Measurements from ENCODE around the gene PAF1. TPM values are rescaled to one million over a fixed set of nuclear protein-coding genes. Genes with fewer than 3 reads are reported as not detected.

PAF1 gene
- total RNA-seq, 1 experiment from 2014 or later: 27.7 TPM

GRCh38 chr19:39417463-39418181 is 26.7 kb upstream of the PAF1 start:
- no peak for DNase-seq (ENCODE audit: extremely low read depth, low read depth)

DNA sequence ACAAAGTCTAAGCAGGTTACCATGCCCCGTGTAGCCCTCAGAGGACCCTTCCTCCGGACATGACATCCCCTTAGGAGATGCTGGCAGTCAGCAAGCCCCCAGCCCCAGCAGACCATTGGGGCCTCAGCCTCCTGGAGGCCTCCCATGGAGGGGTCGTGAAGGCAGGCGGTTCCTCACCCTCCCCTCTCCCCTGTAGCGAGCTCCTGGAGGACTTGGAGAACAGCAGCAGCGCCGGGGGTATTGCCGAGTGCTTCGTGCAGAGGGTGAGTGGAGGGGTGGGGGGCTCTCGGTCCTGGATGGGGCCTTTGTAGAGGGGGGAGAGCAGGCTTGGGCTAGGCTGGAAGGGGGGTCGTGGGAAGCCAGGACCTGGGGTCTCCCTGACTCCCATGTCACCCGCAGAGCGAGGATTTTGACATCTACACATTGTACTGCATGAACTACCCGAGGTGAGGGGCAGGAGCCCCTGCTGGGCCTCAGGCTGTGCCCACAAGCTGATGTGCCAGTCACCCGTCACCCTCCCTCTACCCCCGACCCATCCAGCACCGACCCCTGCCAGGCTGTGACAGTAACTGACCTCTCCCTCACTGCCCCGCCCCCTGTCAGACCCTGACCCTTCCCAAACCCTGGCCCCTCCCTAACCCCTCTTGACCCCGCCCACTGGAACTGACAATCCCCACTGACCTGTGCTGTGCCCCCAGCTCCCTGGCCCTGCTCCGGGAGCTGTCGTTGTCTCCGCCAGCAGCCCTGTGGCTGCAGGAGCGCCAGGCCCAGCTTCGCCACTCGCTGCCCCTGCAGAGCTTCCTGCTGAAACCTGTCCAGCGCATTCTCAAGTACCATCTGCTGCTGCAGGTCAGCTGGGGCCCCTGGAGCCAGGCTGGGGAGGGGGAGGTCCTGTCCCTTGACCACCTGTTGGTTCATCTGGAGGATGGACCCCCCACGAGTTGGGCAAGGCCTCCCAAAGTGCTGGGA is 25.5 kb upstream of the PAF1 start:
- no peak for DNase-seq (ENCODE audit: extremely low read depth, low read depth)

- DNase-seq (ENCODE audit: extremely low read depth, low read depth): no peak
These were observed 24.5 kb upstream of the PAF1 start for GRCh38 chr19:39415111-39416046.

DNA sequence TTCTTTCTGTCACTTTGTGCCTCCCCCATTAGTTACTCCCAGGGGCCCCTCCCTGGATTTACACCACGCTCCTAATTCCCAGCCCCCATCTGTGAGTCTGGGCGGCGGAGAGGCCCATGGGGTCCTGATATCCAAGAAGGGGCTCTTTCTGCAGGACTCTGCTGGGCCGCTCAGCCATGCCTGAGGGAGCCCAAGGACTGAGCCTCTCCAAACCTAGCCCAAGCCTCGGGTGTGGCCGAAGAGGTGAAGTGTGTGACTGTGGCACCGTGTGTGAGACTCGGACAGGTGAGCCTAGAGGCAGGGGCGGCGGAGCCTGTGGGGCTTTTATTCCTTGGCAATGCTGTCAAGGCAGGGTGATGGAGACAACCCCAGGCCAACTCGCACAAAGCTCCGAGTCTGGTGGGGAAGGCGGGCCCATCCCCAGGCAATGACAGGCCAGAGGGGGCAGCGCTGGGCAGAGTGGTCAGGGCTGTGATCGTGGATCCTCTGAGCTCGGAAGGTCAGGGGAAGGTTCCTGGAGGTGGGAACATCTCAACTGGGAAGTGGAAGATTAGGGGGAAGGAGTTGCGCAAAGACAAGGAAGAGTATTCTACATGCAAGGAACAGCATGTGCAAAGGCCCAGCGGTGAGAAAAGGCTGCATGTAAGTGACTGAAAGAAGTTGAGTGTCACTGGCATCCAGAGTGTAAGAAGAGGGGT is 23.2 kb upstream of the PAF1 start:
- no peak for DNase-seq (ENCODE audit: extremely low read depth, low read depth)

DNA sequence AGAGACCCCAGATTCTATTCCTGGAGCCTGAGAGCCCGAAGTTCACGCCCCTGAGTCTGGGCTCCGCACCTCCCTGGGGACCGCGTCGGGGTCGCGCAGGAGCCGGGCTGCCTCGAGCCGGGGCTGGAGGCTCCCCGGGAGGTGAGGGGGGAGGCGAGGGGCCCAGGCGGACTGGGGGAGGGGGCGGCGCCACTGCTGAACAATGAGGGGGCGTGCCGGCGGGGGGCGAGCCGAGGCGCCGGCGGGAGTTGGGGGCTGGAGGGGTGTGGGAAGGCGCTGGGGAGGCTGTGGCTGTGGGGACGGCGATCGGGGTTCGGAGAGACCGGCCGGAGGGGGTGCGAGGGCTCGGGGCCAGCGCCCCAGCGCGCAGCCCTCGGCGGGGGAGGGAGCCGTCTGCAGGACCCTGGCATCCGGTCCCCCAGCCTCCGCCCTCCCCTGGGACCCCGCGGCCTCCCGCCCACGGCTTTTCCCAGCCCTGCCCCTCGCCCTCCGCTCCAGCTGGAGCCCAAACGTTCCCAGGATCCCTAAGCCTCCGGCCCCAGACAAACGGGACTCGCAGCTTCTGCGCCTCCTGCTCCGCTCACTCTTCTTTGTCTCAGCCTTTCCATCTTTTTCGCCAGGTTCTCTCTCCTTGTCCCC is 22.5 kb upstream of the PAF1 start:
- no peak for DNase-seq (ENCODE audit: extremely low read depth, low read depth)

- no peak for DNase-seq (ENCODE audit: extremely low read depth, low read depth)
These were observed 22.0 kb upstream of the PAF1 start for GRCh38 chr19:39412867-39413271.

DNA sequence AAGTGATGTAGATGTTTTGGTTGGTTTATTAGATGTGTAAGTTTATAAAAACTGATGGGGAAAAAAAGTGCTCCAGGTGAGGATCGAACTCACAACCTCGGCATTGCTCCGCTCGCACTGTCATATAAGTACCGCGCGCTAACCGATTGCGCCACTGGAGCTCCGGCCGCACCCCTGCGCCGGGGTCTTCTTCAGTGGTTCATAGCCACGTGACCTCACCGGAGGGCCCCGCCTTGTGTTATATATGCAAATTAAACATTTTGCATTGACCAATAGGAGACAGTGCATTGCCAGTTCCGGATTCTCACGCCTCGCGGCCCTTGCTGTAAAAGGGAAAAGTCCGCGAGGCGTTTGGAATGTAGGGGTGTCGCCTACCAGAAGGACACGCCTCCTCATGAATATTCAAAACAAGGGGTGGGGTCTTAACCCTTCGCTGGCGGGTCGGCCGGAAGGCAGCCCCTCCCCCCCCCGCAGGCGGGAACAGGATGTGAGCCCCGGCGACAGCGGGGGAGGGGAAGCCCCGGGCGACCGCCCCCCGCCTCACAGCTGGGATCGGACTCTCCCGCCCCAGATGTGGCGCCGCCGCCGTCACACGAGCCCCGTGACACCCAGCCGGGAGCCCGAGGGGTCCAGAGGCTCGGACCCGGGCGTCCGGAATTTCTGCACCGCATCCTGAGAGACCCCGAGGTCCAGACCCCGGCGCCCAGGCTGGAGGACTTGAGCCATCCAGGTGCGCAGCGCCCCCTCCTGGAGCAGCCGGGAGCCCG is 21.4 kb upstream of the PAF1 start, which contains the start of gene PLEKHG2:
TSS of gene PLEKHG2 (plus strand) at position 570 of the 767 bp plus-strand sequence. CDS start 1,418 bp downstream, outside the sequence.
- DNase-seq (ENCODE audit: extremely low read depth, low read depth): peak; percentile 99

- DNase-seq (ENCODE audit: extremely low read depth, low read depth): peak; percentile 81
These were observed 20.9 kb upstream of the PAF1 start for GRCh38 chr19:39411832-39412099.

GRCh38 chr19:39411081-39411831 is 20.4 kb upstream of the PAF1 start:
- DNase-seq (ENCODE audit: extremely low read depth, low read depth): no peak

DNA sequence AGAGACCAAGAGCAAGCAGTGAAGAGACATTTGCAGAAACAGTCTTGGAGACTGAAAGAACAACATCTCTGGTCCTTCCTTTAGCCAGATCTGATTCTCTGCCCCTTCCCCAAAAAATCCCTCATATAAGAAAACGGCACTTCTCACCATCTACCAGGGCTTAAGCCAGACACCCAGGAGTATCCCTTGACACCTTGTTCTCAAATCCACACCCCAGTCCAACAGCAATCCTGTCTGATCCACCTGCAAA is 19.9 kb upstream of the PAF1 start:
- no peak for DNase-seq (ENCODE audit: extremely low read depth, low read depth)

- no peak for DNase-seq (ENCODE audit: extremely low read depth, low read depth)
These were observed 19.3 kb upstream of the PAF1 start for GRCh38 chr19:39410017-39410830.

DNA sequence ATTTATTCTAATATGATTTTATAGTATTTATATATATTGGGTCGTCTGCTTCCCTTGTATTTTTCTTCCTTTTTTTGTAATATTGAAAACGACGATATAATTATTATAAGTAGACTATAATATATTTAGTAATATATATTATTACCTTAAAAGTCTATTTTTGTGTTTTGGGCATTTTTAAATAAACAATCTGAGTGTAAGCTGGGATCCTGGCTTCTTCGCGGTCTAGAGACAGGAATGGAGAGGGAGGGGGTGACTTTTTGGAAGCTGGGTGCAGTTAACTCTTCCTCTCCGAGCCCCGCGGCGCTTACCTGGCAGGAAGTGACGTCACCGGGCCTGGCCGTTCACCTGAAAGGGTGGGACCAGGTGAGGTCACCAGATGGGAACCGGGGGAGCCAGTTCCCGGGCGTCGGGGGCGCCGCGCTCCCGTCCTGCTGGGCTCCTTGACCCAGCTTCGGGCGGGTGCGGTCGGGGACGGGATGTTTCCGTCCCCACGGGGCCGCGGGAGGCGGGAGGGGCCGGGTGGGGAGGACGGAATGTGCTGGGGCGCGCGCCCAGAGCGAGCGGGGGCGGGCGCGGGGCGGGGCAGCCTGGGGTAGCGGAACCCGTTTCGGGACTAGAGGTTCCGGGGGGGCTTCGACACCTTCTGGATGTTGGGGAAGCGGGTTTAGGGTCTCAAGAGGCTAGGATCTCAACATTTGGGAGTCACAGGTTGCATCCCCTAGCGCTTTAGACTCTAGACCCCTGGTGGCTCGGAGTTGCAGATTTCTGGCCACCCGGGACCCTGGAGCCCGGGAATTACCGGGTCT is 18.5 kb upstream of the PAF1 start:
- no peak for DNase-seq (ENCODE audit: extremely low read depth, low read depth)

- DNase-seq (ENCODE audit: extremely low read depth, low read depth): no peak
These were observed 17.7 kb upstream of the PAF1 start for GRCh38 chr19:39408392-39409207.

DNA sequence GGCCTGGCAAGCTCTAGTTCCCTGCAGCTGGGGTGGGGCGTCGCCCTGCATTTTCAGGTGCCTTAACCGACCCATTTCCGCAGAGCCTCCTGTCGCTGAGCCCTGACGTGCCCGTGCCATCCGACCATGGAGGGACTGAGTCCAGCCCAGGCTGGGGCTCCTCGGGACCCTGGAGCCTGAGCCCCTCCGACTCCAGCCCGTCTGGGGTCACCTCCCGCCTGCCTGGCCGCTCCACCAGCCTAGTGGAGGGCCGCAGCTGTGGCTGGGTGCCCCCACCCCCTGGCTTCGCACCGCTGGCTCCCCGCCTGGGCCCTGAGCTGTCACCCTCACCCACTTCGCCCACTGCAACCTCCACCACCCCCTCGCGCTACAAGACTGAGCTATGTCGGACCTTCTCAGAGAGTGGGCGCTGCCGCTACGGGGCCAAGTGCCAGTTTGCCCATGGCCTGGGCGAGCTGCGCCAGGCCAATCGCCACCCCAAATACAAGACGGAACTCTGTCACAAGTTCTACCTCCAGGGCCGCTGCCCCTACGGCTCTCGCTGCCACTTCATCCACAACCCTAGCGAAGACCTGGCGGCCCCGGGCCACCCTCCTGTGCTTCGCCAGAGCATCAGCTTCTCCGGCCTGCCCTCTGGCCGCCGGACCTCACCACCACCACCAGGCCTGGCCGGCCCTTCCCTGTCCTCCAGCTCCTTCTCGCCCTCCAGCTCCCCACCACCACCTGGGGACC is 16.9 kb upstream of the PAF1 start:
- DNase-seq (ENCODE audit: extremely low read depth, low read depth): no peak

DNA sequence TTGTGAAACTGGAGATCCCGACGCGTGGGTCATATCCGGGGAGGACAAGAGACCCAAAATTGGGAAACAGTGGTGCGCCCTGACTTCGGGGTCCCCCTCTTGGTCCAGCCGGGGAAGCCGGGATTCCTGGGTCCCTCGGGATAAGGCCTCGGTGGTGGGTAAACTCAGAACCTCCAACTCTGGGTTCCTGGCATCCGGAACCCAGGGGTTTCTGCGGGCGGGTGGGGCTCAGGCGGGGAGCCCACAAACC is 16.4 kb upstream of the PAF1 start:
- no peak for DNase-seq (ENCODE audit: extremely low read depth, low read depth)
